HG03575 (cell line): ENCODE data around the gene EFNB2.

Source experiments
- ATAC-seq: cut with Tn5 transposase; IDR thresholded peaks from one replicate; pipeline ENCODE4 v1.9.1; 2021; ENCODE audit not compliant: unreplicated experiment, insufficient number of reproducible peaks, low FRiP score; ENCODE audit errors: extremely low read depth

Gene EFNB2

DNA sequence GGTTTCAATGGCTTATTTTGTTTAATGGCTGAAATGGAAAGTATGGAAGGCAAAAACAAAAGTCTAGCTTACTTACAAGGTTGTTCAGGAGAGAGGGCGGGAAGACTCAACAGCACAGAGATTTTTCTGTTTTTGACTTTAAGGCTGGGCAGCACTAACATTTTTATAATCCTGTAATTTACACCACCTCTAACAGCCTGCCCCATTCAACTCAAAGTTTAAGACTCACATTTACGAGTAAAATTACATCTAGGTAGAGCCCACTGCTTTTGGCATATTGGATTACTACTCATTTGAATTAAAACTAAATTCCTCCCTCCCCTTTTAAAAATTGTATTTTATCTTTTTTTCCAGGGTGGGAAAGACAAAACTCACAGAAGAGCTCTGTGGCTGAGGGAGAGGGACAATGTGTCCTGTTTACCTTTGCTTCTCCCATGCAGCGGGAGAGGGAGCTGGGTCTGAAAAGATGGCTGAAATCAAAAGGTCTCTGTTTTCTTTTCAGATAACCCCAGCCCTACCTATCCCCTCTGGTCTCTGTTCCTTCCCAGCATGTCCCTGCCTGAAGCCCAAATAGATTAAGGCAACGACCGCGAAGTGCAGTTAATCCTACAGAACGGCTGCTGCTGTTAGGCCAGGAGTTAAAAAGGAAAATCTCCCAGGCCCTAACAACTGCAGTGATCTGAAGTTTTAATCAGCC lies 6.6 kb downstream of the EFNB2 start:
- no peak for ATAC-seq

DNA sequence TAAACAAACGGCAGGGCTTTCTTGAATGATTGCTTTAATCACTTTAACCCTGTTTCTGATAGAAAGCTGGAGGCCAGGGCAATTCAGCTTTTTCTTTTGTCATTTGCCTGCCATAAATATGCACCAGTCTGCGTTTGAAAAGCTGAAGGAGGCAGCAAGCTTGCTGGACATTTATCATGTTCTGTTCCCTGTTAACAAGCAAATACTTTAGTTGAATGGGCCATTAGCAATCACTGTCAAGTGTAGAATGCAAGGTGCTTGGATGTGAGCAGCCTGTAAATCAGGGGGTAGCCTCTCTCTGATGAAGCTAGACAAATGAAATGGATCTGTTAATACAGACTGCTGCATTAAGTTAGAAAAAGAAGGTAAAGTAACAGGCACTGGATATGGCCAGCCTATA lies 7.6 kb downstream of the EFNB2 start:
- no peak for ATAC-seq

DNA sequence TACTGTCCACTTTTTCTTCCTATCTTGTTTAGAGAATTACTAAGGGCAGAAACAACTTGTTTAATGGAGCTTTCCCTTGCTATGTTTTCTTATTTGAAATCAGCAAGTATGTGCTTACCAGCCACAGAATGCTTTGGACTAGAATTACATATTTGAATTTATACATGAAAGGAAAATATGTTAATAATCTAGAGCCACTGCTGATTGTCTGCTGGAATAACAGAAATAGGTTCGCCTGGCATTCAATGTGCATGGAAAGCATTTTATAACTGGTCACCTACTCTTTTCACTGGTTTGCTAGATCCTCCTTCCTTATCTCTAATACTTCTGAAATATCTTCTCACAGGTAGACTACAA lies 8.0 kb downstream of the EFNB2 start:
- ATAC-seq = no peak

DNA sequence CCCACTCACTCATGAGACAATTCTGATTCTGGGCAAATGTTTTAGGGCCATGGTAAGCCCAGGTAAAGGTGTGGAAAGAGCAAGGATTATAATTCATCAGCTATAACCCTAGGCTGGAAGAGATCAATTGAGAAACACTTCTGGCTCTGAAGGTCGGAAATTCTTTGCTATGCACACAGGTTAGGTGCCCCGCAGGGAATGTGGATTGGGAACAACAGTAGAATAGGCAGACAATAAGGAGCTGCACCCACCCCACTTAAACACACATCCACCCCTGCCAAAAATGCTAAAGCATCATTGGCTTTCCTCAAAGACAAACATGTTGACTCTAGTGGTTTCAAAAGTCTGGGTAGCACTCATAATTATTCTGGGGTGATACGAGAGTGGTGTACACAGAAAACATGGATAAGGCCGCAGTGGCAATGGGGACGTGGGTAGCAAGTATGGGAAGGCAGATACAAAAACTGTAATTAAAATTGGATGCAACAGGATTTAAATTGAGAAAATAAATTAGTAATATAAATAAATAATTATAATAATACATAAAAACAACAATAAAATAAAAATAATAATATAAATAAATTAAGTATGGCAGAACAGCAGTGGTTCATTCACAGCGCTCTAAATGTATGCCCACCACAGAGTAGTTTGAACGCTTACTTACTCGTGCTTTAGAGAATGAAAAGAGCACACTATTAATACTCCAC lies 8.6 kb downstream of the EFNB2 start:
- ATAC-seq = no peak

DNA sequence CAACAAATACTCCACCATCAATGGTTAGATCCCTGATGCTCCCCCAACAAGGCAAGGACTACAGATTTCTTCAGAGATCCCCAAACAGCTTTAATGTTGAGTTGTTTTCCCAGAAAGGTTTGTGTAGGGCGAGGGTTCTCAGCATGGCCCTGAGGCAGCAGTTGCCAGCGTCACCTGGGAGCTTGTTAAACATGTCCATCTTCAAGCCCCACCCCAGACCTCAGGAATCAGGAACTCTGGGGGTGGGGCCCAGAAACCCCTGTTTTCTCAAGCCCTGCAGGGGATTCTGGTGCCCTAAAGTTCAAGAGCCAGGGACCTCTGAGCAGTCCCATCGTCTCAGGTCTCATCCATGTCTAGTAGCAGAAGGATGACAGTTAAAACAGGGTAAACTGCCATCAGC lies 9.6 kb downstream of the EFNB2 start:
- no peak for ATAC-seq

DNA sequence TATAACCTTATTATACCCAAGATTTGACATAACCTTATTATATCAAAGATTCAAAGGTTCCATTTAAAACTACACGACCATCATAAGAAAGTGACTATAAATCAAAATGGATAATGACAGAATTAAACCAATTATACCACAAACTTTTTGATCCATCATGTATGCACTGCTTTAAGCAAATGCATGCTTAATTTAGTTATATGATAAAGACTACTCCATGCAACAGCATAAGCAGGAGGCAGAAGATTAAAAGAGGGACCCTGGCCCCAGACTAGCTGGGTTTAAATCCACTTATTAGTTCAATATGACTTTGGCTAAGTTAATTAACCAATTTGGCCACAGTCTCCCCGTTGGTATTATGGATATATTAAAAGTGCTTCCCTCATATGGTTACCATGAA lies 11.4 kb downstream of the EFNB2 start:
- ATAC-seq = no peak

DNA sequence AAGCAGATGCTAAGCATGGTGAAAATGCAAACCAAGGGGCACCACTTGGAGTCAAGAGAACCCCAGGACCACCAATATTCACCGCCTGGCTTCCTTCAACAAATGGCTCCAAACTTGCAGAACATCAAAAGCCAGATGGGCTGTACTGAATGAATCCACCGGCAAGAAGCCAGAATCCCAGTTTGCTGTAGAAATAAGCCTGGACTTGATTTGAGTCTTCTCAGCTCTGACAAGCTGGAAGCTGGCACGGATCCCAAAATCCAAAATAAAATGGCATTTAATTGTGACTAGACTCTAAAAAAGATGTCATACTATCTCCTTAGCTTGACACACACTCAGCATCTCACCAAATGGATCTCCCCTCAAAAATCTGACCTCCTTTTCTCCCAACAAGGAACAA lies 11.9 kb downstream of the EFNB2 start:
- no peak for ATAC-seq

DNA sequence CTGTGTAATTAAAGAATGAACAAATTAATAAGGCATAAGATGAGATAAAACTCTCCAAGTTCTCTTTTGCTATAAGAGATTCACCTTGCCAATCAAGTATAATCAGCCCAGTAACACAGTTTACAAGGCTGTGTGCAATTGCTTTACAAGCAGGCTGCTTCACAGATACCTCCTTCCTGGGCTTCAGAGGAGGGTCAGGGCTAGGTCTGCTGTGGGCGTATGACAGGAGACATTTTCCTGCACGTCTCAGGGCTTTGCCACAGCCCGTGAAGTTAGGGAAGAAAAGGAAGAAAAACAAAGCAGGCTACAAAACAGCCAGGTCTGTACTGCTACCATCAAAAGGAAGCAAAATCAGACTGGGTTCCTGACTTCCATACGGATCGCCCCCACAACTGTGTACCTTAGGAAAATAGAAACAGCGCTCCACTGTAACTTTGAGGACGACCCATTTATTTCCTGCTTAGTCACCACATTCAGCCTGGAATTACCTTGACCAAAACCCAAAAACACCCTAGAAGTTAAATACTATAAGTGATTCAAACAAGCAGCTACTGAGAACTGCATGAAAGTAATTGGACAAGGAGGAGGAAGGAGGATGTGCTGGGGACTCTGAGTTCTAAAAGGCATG lies 12.4 kb downstream of the EFNB2 start:
- ATAC-seq = no peak

DNA sequence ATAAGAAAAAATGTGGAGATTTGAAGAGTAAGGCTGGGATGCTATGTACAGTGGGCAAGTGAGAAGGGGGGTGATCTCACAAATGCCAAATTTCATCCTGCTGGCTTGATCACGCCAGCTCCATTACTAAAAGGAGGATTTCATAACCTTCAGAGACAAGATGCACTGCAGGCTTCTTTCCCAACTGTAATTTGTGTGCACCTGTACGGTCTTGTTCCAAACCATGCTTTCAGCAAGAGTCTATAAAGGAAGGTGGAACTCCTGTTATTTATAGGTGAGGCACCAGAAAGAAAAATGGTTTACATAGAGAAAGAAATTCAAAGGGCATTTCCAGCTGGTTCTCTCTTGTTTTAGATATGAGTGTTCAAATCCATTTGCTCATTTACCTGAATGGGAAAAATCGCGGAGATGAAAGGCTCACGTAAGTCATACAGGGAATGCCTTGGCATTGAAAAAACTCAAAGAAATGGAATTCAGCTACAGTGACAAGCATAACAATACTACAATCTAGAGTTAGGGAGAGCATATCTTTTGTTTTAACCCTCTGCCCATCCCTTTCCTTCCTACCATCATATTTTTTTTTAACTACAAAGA lies 13.3 kb downstream of the EFNB2 start:
- no peak for ATAC-seq

DNA sequence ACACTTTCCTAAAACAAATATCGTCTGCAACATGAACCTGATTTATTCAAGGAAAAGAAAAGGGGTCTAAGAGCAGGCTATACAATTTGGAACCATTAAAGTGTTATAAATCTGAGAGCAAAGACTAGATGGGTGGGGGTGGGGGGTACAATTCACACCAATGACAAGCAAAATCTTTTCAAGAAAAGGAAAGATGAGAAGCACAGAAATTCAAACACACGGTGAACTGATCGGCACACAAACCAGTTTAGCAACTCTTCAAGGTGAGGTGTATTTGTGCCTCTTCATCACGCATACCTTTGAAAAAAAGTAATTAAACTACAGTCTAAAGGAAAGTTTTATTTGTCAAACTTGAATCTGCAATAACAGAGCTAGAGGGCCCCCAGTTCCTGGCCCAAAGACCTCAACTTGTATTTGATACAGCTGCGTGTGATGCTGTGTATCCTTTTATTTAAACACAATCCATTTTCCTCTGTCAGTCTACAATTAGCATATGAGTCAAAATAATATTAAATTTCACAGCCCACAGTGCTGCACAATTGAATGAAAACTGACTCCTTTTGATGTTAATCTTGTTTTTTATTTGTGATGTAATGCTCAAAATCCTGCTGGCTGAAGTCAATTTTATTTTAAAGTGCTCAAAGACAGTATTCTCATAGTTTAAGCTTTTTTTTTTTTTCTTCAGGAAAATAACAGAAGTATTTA lies 14.2 kb downstream of the EFNB2 start:
- no peak for ATAC-seq

DNA sequence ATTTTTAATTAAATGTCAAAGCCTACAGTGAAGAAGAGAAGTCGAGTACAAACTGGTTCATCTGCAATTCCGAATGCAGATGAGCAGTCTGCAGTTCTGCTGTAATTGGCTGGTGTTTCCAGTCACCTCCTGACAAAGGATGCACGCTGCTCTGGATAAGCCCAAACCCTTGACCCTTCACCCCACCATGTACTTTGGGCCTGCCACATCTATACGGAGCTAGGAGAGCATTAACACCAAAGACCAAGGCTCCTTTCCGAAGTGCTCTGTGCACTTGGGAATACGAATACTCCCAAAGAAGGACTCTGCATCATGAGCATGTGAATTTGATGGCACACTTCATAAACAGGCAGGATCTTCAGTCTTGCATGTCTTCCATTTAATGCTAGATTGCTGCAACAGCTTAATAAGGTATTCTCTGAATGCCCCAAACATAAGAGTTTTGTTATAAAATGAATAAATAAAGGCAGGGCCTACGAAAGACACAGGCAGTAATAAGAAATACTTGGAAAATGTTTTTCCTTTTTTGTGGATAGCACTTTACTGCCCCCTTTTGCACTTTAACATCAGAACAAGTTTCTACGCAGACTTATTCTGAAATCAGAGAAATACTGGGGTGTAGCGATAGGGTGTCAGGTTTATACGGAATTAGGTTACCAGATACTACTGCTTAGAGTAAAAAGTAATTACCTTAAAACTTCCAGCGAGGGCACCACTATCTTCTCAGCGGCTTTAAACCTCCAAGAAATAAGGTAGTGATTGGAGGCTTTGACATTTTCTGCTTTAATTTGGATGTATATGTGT lies 15.0 kb downstream of the EFNB2 start:
- ATAC-seq = no peak

DNA sequence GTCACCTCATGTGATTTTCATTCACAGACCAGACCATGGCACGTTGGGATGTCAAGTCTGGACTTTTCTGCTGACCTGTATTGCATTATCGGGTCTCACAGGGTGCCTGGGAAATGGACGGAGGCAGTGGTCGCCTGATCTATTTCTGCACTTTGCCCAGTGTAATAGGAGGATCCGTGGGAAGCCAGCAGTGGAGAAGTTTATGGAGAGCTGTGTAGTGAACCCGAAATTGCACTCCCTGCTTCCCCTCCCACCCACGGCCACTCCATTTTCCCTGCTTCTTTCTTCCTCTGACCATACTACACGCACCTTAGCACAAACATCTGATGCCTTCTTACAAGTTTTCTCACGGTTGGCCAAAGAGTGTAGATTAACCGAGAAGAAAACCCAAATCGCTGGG lies 16.9 kb downstream of the EFNB2 start:
- no peak for ATAC-seq

DNA sequence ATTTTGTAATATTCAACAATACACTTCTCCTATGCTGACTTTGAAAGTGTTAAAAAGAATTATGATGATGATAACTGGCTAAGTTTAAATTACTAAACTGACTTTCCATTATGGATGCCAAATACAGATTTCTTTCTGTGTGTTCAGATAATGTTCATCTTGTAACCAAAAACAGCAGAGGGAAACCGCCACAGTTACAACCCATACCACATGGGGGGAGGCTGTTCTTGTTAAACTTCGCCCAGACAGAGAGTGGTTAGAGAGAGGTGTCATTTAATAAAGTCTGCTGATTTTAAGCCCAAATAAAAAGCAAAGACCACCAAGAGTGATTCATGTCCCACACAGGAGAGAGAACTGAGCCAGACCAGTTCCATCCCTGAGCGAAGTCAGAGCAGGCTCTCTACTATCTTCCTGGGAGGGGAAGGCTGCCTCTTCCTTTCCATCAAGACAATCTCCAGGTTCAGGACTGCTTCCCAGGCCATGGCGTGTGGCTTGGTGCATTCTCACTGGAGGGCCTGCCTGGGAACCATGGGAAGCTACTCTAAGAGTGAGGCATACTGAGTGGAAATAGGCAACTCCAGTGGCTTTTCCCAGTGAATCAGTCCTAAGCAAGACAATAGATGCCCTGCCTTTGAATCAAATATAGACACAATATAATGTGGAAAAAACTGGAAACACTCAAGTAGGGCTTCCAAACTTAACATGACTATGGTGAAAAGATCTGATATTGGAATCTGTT lies 18.2 kb downstream of the EFNB2 start:
- no peak for ATAC-seq

DNA sequence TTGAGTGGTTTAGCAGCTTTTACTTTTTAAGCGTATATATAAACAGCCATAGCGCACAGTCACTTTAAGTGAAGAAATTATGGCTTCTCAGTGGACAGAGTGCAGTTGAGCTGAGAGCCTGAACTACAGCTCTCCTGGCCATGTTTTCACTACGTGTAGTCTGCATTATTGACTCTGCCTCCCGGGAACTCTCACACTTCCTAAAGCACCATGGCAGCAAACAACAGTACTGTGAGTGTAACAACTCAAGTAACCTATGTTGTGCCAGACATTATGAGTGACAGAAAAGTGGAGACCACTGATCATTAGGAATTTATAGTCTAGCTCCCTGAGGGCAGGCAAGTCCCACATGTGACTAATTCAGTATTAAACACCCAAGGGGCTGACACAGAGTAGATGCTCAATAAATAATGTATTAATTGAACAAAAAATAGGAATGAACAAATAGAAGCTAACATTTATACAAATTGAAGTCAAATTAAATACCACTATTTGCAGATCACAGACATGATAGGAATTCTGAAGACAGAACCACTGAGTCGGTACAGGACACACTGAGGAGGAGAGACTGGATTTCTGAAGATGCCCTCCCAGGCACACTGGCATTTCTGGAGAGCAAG lies 19.7 kb downstream of the EFNB2 start:
- ATAC-seq = no peak

DNA sequence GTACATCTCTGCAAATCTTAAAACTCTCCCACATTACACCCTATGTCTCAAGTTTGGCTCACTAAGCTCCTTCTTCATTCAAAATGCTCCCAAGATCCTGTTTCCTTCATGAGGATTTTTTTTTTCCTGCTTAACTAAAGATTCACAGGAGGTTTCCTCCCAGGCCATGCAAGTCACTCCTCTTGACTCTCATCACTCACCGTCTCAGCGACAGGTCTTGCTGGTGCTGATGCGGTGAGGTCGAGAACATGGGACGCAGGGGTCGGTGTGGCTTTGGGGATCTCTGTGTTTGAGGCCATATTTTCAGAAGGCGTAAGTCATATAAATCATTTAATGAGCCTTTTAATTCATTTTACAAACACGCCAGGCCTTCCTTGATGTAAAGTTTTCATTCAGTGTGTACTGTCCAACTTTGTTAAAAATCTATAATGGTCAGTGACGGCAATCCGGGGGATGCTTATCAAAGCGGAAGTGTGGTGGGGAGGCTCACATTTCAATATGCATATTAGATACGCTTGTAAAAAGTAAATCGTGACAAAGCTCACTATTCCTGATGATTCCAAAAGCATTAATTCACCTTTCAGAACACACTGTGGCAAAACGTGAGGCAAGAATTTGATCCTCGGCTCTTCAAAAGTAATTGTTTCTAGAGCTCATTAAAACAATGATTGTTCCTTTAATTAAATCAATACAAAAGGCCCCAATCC lies 20.4 kb downstream of the EFNB2 start:
- no peak for ATAC-seq

DNA sequence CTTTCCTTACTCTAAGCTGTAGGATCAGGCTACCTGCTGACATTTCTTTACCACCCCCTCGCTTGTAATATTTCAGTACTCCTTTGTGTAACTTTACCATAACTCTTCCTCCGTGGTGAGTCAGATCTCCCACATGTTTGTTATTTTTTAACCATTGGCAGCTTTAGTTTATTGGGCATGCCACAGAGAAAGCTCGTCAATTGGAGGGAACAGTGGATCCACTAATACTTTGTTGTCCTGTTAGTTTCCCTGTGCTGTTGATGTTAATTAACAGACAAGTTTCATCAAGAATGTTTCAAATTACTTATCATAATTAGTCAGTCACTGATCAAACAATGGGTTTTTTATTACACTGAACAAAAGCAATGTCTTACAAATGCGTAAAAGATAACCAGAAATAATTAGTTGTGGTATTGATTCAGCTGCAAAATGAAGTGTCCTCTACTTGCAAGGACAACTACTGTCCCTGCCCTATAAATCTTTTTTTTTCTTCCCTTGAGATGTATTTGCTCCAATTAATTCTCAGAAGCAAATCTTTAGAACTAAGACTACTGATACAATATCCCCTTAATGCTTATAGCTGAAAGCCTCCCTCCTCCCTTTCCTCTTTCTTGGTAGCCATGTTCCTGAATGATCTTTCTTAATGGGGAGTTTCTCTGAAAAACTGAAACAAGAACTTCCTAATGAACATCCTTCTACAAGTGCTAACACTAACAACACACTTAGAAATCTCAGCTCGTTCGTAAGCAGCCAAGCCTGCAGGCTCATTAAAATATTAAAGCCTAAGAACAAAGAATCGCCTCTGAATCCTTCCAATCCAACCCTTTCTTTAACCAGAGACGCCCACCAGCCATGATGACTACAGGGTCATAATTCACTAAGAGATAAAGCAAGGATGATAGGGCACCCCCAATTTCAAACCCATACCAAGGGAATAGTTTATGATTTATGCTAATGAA lies 22.2 kb downstream of the EFNB2 start:
- ATAC-seq = no peak
